ENCODE measurements around the gene DCPS.
A peak's percentile ranks its signal among the peaks of the same experiment; 100 is the strongest.

The DCPS gene

GRCh38 chr11:126288237-126288636 lies 15.6 kb upstream of the DCPS start:
- no peak for TF ChIP-seq CTCF (IDR thresholded peaks at IDR 0.05; ENCODE audit: low read depth, low read length)
- Histone ChIP-seq H3K27ac (no peak overlapping the region), H3K27me3 (ENCODE audit: insufficient read depth, low read depth, severe bottlenecking) (no peaks in the 10 kb centered on the region), H3K9me3 (ENCODE audit: severe bottlenecking) (no peaks in the 10 kb centered on the region), H3K36me3 (peaks cover 10% of the 10 kb centered on the region), H3K4me3 (ENCODE audit: low read depth, low read length) (no peak overlapping the region)
- DNase-seq: no peak

GRCh38 chr11:126290887-126291286 lies 13.0 kb upstream of the DCPS start:
- H3K36me3 ChIP-seq: peaks cover 25% of the 10 kb centered on the region
- no peak overlapping the region; the same call in 1 of the 2 replicates for H3K27ac ChIP-seq
- TF ChIP-seq CTCF (IDR thresholded peaks at IDR 0.05; ENCODE audit: low read depth, low read length): no peak
- DNase-seq: no peak
- no peaks in the 10 kb centered on the region for H3K27me3 ChIP-seq (ENCODE audit: insufficient read depth, low read depth, severe bottlenecking)
- H3K4me3 ChIP-seq (ENCODE audit: low read depth, low read length): no peak overlapping the region
- no peaks in the 10 kb centered on the region for H3K9me3 ChIP-seq (ENCODE audit: severe bottlenecking)

GRCh38 chr11:126293726-126294125 lies 10.1 kb upstream of the DCPS start:
- H3K27me3 ChIP-seq (ENCODE audit: insufficient read depth, low read depth, severe bottlenecking): no peaks in the 10 kb centered on the region
- H3K27ac ChIP-seq: no peak overlapping the region
- H3K9me3 ChIP-seq (ENCODE audit: severe bottlenecking): no peaks in the 10 kb centered on the region
- no peak for DNase-seq
- H3K4me3 ChIP-seq (ENCODE audit: low read depth, low read length): no peak overlapping the region
- H3K36me3 ChIP-seq: peaks cover 25% of the 10 kb centered on the region
- no peak for TF ChIP-seq CTCF (IDR thresholded peaks at IDR 0.05; ENCODE audit: low read depth, low read length)

- H3K4me3 ChIP-seq (ENCODE audit: low read depth, low read length): no peak overlapping the region
- no peak for DNase-seq
- no peaks in the 10 kb centered on the region for H3K9me3 ChIP-seq (ENCODE audit: severe bottlenecking)
- no peak for TF ChIP-seq CTCF (IDR thresholded peaks at IDR 0.05; ENCODE audit: low read depth, low read length)
- peaks cover 32% of the 10 kb centered on the region for H3K36me3 ChIP-seq
- no peaks in the 10 kb centered on the region for H3K27me3 ChIP-seq (ENCODE audit: insufficient read depth, low read depth, severe bottlenecking)
- no peak overlapping the region for H3K27ac ChIP-seq
Observed at GRCh38 chr11:126297004-126297403, 6.9 kb upstream of the DCPS start.

GRCh38 chr11:126304457-126305075 lies 706 bp downstream of the DCPS start:
- Histone ChIP-seq H3K9me3 (ENCODE audit: severe bottlenecking) (no peaks in the 10 kb centered on the region), H3K27ac (peak overlapping the region; percentile 96)

More at GRCh38 chr11:126304457-126305075, 706 bp downstream of the DCPS start:
- no peak for TF ChIP-seq CTCF (IDR thresholded peaks at IDR 0.05; ENCODE audit: low read depth, low read length)
- H3K36me3 ChIP-seq: peaks cover 31% of the 10 kb centered on the region
- DNase-seq: no peak
- peak overlapping the region; percentile 90 for H3K4me3 ChIP-seq (ENCODE audit: low read depth, low read length)
- H3K27me3 ChIP-seq (ENCODE audit: insufficient read depth, low read depth, severe bottlenecking): no peaks in the 10 kb centered on the region

All from WERI-Rb-1 (cell line).